Keratinocyte (primary cell): ENCODE results near the gene TMUB1. TPM values are rescaled to one million over a fixed set of nuclear protein-coding genes. Genes with fewer than 3 reads are reported as not detected.

Source experiments
- DNase-seq: peaks from one replicate; pipeline ENCODE4 v3.0.0-alpha.2; 2011; ENCODE audit warnings: low read depth, missing footprints, low spot score
- FAIRE-seq: peaks from 2 replicates; lab custom pipeline; 2011; peaks lifted over from hg19 to GRCh38; lab: Jason Lieb, UNC
- H2AFZ ChIP-seq: 2 replicates; pipeline ENCODE4 v1.6.0; 2012; ENCODE audit warnings: low read length, control low read depth, inconsistent platforms; ENCODE audit not compliant: control insufficient read depth
- H3K27ac ChIP-seq: 2 replicates; pipeline ENCODE4 v1.5.1; 2011; ENCODE audit warnings: low read length; ENCODE audit not compliant: control insufficient read depth, insufficient read depth
- H3K27me3 ChIP-seq: 3 replicates; pipeline ENCODE4 v1.6.0; 2011; ENCODE audit warnings: low read length; ENCODE audit not compliant: control insufficient read depth, insufficient read depth; ENCODE audit errors: extremely low read depth
- H3K36me3 ChIP-seq, 2 experiments: 2 replicates in 1 of 2; 3 replicates in 1 of 2; pipeline ENCODE4 v1.5.1; 2011; ENCODE audit warnings: low read length in 2 of 2, mild to moderate bottlenecking in 1 of 2; ENCODE audit not compliant: control insufficient read depth in 2 of 2, insufficient read depth in 2 of 2; ENCODE audit errors: extremely low read depth in 1 of 2
- H3K4me1 ChIP-seq: 3 replicates; pipeline ENCODE4 v1.5.1; 2011; ENCODE audit warnings: low read length; ENCODE audit not compliant: control insufficient read depth, insufficient read depth; ENCODE audit errors: extremely low read depth
- H3K4me2 ChIP-seq: 3 replicates; pipeline ENCODE4 v1.6.0; 2011; ENCODE audit warnings: low read depth, low read length; ENCODE audit not compliant: control insufficient read depth, insufficient read depth; ENCODE audit errors: extremely low read depth
- H3K4me3 ChIP-seq, 3 experiments: fragments of 200-600 bp in 1 of 3; sonication (generic) in 1 of 3; 2 replicates in 2 of 3; 3 replicates in 1 of 3; pipeline ENCODE4 v1.5.1; 2011 to 2016; ENCODE audit warnings: low read length in 3 of 3, mild to moderate bottlenecking in 3 of 3, control low read depth in 2 of 3, inconsistent platforms in 1 of 3, low read depth in 1 of 3, mixed read lengths in 1 of 3, mixed run types in 1 of 3, moderate library complexity in 1 of 3; ENCODE audit not compliant: control insufficient read depth in 2 of 3, insufficient read depth in 2 of 3; ENCODE audit errors: extremely low read depth in 1 of 3
- H3K79me2 ChIP-seq: 2 replicates; pipeline ENCODE4 v1.6.0; 2012; ENCODE audit warnings: low read length; ENCODE audit not compliant: control insufficient read depth, insufficient read depth
- H3K9ac ChIP-seq: 3 replicates; pipeline ENCODE4 v1.6.0; 2011; ENCODE audit warnings: low read length; ENCODE audit not compliant: control insufficient read depth, insufficient read depth; ENCODE audit errors: extremely low read depth
- H3K9me1 ChIP-seq: 3 replicates; pipeline ENCODE4 v1.6.0; 2011; ENCODE audit warnings: low read length; ENCODE audit not compliant: control insufficient read depth, insufficient read depth; ENCODE audit errors: extremely low read depth
- H3K9me3 ChIP-seq: 2 replicates; pipeline ENCODE4 v1.5.1; 2012; ENCODE audit warnings: low read depth, low read length; ENCODE audit not compliant: control insufficient read depth
- H4K20me1 ChIP-seq: 3 replicates; pipeline ENCODE4 v1.6.0; 2011; ENCODE audit warnings: low read length; ENCODE audit not compliant: control insufficient read depth, insufficient read depth; ENCODE audit errors: extremely low read depth
- CTCF ChIP-seq, 3 experiments: IDR thresholded peaks in 1 of 3; conservative IDR thresholded peaks in 1 of 3; optimal IDR thresholded peaks in 1 of 3; 2 replicates in 2 of 3; 3 replicates in 1 of 3; pipeline versions ENCODE3 to v1.5.1; 2011; ENCODE audit warnings: low read length in 3 of 3, mild to moderate bottlenecking in 3 of 3, moderate library complexity in 2 of 3, control low read depth in 1 of 3, inconsistent platforms in 1 of 3; ENCODE audit not compliant: insufficient read depth in 2 of 3; ENCODE audit errors: extremely low read depth in 1 of 3
- EZH2 ChIP-seq: IDR thresholded peaks from one replicate; pipeline ENCODE4 v1.6.1; 2012; ENCODE audit warnings: inconsistent platforms, mild to moderate bottlenecking, low read length, moderate library complexity
- dilution Hi-C: fragments of 300-500 bp; cut with MboI; formaldehyde crosslinking; loops from one replicate; pipeline ENCODE4 v1.7.0; 2020; ENCODE audit warnings: low sequenced_read_pairs; ENCODE audit not compliant: extremely low pct_ligation_motif_present
- polyA plus RNA-seq, 5 experiments: library from polyadenylated mRNA; depleted of rRNA in 3 of 5; stranded (reverse) in 3 of 5; stranded (forward) in 1 of 5; unstranded in 1 of 5; fragments of >200 nt; gene quantifications; 1 replicate in 1 of 5; 2 replicates in 3 of 5; 3 replicates in 1 of 5; pipeline versions ENCODE4 v1.2.1 to v1.2.3, GENCODE V29; 2011 to 2012; ENCODE audit warnings: missing spikeins in 2 of 5, low read depth in 1 of 5, low replicate concordance in 1 of 5

Gene TMUB1
- polyA plus RNA-seq, 1 donor (not counting 4 experiments of a cell fraction or from before 2014, with no cell fraction given), result 12.2 TPM

DNA sequence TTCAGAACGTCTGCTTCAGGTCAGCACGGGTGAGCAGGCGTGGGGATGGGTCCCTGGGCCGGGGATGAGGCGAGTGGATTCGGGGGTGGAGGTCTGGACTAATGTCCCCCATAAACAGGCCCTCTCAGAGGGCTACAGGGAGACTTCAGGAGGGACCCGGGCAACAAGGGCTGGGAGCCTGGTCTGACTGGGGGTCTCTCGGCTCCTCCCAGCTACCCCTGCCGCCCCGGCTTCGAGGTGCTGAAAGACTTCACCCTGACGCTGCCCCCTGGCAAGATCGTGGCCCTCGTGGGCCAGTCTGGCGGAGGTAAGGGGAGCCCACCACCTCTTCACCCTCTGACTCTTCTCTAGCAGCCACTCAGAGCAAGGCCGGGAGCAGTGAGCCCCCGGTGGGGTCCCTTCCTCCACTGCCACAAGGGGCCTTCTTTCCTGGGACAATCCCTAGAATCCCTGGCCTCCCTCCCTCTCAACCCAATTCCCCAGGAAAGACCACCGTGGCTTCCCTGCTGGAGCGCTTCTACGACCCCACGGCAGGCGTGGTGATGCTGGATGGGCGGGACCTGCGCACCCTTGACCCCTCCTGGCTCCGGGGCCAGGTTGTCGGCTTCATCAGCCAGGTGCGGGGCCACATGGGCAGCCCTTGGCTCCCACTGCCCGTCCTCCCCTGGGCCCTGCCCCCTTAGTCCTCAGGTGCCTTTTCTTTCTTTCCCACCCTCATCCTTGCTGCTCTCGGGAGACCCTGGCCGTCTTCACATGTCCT, 42.5 kb downstream of the TMUB1 start:
- H4K20me1 ChIP-seq, result no peaks in the 10 kb centered on the region
- H3K9me3 ChIP-seq, result no peaks in the 10 kb centered on the region
- H3K4me1 ChIP-seq, result peaks cover 8% of the 10 kb centered on the region
- H3K9ac ChIP-seq, result no peak overlapping the region
- peaks cover 16 to 32% of the 10 kb centered on the region in 2 experiments for H3K36me3 ChIP-seq
- DNase-seq, result no peak
- no peak overlapping the region for H3K27ac ChIP-seq
- no peaks in the 10 kb centered on the region for H3K27me3 ChIP-seq
- TF ChIP-seq EZH2 (no peak), CTCF (optimal IDR thresholded peaks at IDR 0.05 in 1 of 3, IDR thresholded peaks at IDR 0.05 in 1 of 3, conservative IDR thresholded peaks at IDR 0.05 in 1 of 3; ENCODE audit: extremely low read depth in 1 of 3, insufficient read depth in 2 of 3, low read length in 3 of 3) (no peak)
- H3K79me2 ChIP-seq, result no peaks in the 10 kb centered on the region
- no peak overlapping the region for H3K4me2 ChIP-seq
- dilution Hi-C loops, result no loop called here
- no peaks in the 10 kb centered on the region for H3K9me1 ChIP-seq
- H2AFZ ChIP-seq, result no peak overlapping the region
- FAIRE-seq, result no peak
- H3K4me3 ChIP-seq, result no peak overlapping the region

- H3K27ac ChIP-seq, result no peak overlapping the region
Observed at GRCh38 chr7:151039850-151040548, 43.3 kb downstream of the TMUB1 start.

More at GRCh38 chr7:151039850-151040548, 43.3 kb downstream of the TMUB1 start:
- Histone ChIP-seq H4K20me1 (no peaks in the 10 kb centered on the region), H3K79me2 (no peaks in the 10 kb centered on the region), H3K36me3 (peaks cover 22 to 33% of the 10 kb centered on the region in 2 experiments), H2AFZ (no peak overlapping the region), H3K9ac (no peak overlapping the region), H3K4me3 (no peak overlapping the region), H3K4me2 (no peak overlapping the region), H3K27me3 (no peaks in the 10 kb centered on the region), H3K9me3 (no peaks in the 10 kb centered on the region), H3K4me1 (peaks cover 8% of the 10 kb centered on the region), H3K9me1 (no peaks in the 10 kb centered on the region)
- DNase-seq, result no peak
- no peak for TF ChIP-seq EZH2
- no peak for TF ChIP-seq CTCF (optimal IDR thresholded peaks at IDR 0.05 in 1 of 3, IDR thresholded peaks at IDR 0.05 in 1 of 3, conservative IDR thresholded peaks at IDR 0.05 in 1 of 3; ENCODE audit: extremely low read depth in 1 of 3, insufficient read depth in 2 of 3, low read length in 3 of 3)
- dilution Hi-C loops, result no loop called here
- no peak for FAIRE-seq
